Activated CD4-positive, alpha-beta memory T cell treated with anti-CD3 and anti-CD28 coated beads, Interleukin-2, amount 10 ng/mL, durations not matched to agents 7 days and 5 days (primary cell): Measurements from ENCODE around the gene MICAL2. TPM values are rescaled to one million over a fixed set of nuclear protein-coding genes. Genes with fewer than 3 reads are reported as not detected.

Experiments
- CTCF ChIA-PET: fragments of 350-600 bp; sonication (Branson Sonifier 250); formaldehyde crosslinking; loops from one replicate; lab custom pipeline; 2021; ENCODE audit warnings: antibody characterized with exemption, inconsistent platforms; lab: Charles Lee
- POLR2A ChIA-PET: fragments of 350-600 bp; sonication (Branson Sonifier 250); formaldehyde crosslinking; loops from one replicate; lab custom pipeline; 2021; ENCODE audit warnings: antibody characterized with exemption; lab: Charles Lee
- DNase-seq: peaks from one replicate; pipeline ENCODE4 v3.0.0-alpha.2; 2020
- H3K27ac Mint-ChIP-seq: one replicate; pipeline ENCODE4 v1.8.0; 2021; ENCODE audit warnings: mild to moderate bottlenecking, mixed read lengths
- H3K27me3 Mint-ChIP-seq: one replicate; pipeline ENCODE4 v1.8.0; 2021; ENCODE audit warnings: mixed read lengths
- H3K36me3 Mint-ChIP-seq: one replicate; pipeline ENCODE4 v1.8.0; 2021; ENCODE audit warnings: low read depth, mixed read lengths
- H3K4me1 Mint-ChIP-seq: one replicate; pipeline ENCODE4 v1.8.0; 2021; ENCODE audit warnings: mixed read lengths
- H3K4me3 Mint-ChIP-seq: one replicate; pipeline ENCODE4 v1.8.0; 2021; ENCODE audit warnings: mild to moderate bottlenecking, mixed read lengths
- H3K9me3 Mint-ChIP-seq: one replicate; pipeline ENCODE4 v1.8.0; 2021; ENCODE audit warnings: mixed read lengths
- total RNA-seq, 2 experiments: library from RNA; stranded (reverse); gene quantifications; one replicate each; pipeline ENCODE4 v1.2.3, GENCODE V29; 2021

MICAL2 gene
- total RNA-seq, 2 experiments from 2014 or later = 135 to 143 TPM

DNA sequence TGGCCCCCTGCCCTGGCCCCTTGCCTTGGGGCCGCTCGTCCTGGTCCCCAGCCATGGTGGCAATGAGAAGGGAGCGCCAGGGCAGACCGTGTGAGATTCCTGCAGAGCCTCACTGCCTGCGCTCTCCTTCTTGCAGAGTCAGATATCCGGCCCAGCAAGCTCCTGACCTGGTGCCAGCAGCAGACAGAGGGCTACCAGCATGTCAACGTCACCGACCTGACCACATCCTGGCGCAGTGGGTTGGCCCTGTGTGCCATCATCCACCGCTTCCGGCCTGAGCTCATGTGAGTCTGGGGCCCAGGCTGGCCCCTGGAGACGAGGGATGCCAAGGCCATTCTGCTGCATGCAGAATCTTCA lies 114.1 kb downstream of the MICAL2 start:
- Mint-ChIP-seq H3K27me3 (no peaks in the 10 kb centered on the region), H3K4me3 (peak overlapping the region; percentile 72), H3K9me3 (no peaks in the 10 kb centered on the region), H3K36me3 (peaks cover 88% of the 10 kb centered on the region), H3K4me1 (peaks cover 68% of the 10 kb centered on the region), H3K27ac (peak overlapping the region; percentile 96)
- ChIA-PET POLR2A (interaction anchor here (0.8 to 4.8 kb wide), 23 partner anchors 9 to 381 kb away, joined by 3 to 134 read pairs (median 10); partner anchors contain the start of gene MICAL2), CTCF (interaction anchor here (0.9 to 3.8 kb wide), 18 partner anchors 9 to 180 kb away, joined by 3 to 65 read pairs (median 5); no protein-coding TSS in a partner anchor)
- DNase-seq = peak; percentile 98

DNA sequence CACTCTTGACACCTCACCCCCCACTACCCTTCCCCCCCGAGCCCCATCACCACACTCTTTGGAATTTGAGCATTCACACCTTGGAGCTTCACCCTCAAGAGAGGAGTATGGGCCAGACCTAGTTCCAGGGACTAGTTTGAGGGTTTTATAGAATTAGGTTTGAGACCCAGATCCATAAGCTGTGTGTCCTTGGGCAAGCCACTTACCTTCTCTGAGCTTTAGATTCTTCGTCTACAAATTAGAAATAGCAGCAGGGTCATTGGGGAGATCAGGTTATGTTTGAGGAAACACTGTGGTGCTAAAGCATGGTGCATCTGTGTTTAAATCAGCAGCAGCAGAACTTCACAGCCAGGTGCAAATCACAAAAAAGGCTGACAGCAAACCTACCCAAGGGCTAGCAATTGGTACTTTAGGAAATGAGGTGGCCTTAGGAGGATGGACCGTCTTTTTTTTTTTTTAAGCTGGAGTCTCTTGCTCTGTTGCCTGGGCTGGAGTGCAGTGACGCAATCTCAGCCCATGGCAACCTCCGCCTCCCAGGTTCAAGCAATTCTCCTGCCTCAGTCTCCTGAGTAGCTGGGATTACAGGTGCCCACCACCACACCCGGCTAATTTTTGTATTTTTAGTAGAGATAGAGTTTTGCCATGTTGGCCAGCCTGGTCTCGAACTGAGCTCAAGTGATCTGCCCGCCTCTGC lies 114.8 kb downstream of the MICAL2 start:
- DNase-seq = no peak
- Mint-ChIP-seq H3K27ac (peak overlapping the region; percentile 96), H3K4me3 (peak overlapping the region; percentile 6), H3K36me3 (peaks cover 88% of the 10 kb centered on the region), H3K9me3 (no peaks in the 10 kb centered on the region), H3K27me3 (no peaks in the 10 kb centered on the region), H3K4me1 (peaks cover 70% of the 10 kb centered on the region)
- ChIA-PET POLR2A (interaction anchor here (0.7 to 4.8 kb wide), 21 partner anchors 10 to 382 kb away, joined by 3 to 134 read pairs (median 11); partner anchors contain the start of gene MICAL2), CTCF (interaction anchor here (0.8 to 3.8 kb wide), 18 partner anchors 10 to 180 kb away, joined by 3 to 65 read pairs (median 6); no protein-coding TSS in a partner anchor)

DNA sequence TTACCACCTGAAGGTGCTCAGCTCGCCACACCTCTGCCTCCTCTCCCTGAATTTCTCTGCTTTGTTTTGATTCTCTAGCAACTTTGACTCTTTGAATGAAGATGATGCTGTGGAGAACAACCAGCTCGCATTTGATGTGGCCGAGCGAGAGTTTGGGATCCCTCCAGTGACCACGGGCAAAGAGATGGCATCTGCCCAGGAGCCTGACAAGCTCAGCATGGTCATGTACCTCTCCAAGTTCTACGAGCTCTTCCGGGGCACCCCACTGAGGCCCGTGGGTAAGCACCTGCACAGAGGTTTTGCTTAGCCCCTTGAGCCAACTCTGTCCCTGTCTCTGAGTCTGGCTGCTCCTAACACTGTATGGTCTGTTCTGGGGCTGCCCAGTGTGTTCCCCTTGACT lies 115.7 kb downstream of the MICAL2 start:
- Mint-ChIP-seq H3K4me3 (no peak overlapping the region), H3K27me3 (no peaks in the 10 kb centered on the region), H3K36me3 (peaks cover 89% of the 10 kb centered on the region), H3K4me1 (peaks cover 67% of the 10 kb centered on the region), H3K27ac (peak overlapping the region; percentile 73), H3K9me3 (no peaks in the 10 kb centered on the region)
- POLR2A ChIA-PET = interaction anchor here (1.4 to 4.8 kb wide), 8 partner anchors 9 to 139 kb away, joined by 3 to 134 read pairs (median 39); partner anchors contain the start of gene MICAL2
- DNase-seq = no peak
- CTCF ChIA-PET = interaction anchor here (0.8 to 3.8 kb wide), 10 partner anchors 9 to 179 kb away, joined by 3 to 65 read pairs (median 6); no protein-coding TSS in a partner anchor

DNA sequence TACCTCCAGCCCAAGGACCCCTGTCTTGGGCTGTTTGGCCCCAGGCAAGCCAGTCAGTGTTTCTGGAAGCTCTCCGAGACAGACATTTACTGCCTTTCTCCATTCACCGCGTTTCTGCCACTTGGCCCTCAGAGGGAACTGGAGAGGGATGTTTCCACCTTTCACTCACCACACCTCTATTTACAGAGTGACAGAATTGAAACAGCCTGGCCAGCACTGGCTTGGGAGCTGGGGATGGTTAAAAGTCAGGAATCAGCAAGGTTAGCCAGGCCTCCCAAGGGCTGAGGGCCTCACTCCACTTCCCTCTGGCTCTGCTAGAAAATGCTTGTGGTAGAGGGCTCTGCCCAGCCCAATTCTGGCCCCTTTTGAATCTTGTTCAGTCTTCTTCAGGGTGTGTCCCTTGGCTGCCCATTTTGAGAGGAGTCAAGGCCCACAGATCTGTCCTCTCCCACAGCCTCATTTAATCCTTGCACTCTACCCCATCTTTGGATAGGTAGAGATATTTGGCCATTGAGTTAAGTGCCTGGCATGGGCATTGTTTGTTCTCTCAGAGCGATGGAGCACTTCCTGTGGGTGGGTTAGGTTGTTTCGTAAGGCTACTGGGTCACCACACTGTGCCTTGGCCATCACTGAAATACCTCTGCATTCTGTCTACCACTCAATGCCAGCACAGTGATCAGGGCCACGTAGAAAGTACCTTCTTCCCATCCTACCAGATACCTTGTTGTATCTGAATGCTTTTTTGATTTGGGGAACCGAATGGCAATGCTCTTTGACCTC lies 119.2 kb downstream of the MICAL2 start:
- Mint-ChIP-seq H3K4me1 (peaks cover 40% of the 10 kb centered on the region), H3K9me3 (no peaks in the 10 kb centered on the region), H3K36me3 (peaks cover 85% of the 10 kb centered on the region), H3K4me3 (no peak overlapping the region), H3K27ac (peak overlapping the region; percentile 40), H3K27me3 (no peaks in the 10 kb centered on the region)
- ChIA-PET POLR2A (no interaction called here), CTCF (no interaction called here)
- no peak for DNase-seq

DNA sequence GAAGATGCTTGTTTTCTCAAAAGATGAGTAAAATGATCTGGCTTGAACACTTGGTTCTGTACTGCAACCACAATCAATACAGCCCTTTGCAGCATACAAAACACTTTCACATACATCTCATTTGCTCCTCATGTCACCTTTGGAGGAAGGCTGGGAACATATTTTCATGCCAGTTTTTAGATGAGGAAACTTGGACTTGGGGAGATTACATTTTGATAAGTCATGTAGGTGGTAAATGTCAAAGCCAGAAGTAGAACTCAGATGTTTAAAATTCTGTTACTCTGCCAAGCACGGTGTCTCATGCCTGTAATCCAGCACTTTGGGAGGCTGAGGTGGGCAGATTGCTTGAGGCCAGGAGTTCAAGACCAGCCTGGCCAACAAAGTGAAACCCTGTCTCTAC lies 121.8 kb downstream of the MICAL2 start:
- Mint-ChIP-seq H3K4me1 (peaks cover 44% of the 10 kb centered on the region), H3K27ac (peak overlapping the region; percentile 32), H3K4me3 (no peak overlapping the region)

GRCh38 chr11:12232817-12233601 lies 122.6 kb downstream of the MICAL2 start:
- no peaks in the 10 kb centered on the region for H3K9me3 Mint-ChIP-seq
- H3K27me3 Mint-ChIP-seq = no peaks in the 10 kb centered on the region
- peaks cover 41% of the 10 kb centered on the region for H3K4me1 Mint-ChIP-seq
- no peak for DNase-seq
- no peak overlapping the region for H3K4me3 Mint-ChIP-seq
- ChIA-PET POLR2A (interaction anchor here (1.4 to 5.2 kb wide), 2 partner anchors 9 to 37 kb away, joined by 3 to 61 read pairs; no protein-coding TSS in a partner anchor), CTCF (interaction anchor here (5.0 to 8.7 kb wide), 2 partner anchors 9 to 187 kb away, joined by 65 to 97 read pairs; no protein-coding TSS in a partner anchor)
- H3K27ac Mint-ChIP-seq = no peak overlapping the region
- H3K36me3 Mint-ChIP-seq = peaks cover 80% of the 10 kb centered on the region

More for the DNA sequence above, 121.8 kb downstream of the MICAL2 start:
- peaks cover 86% of the 10 kb centered on the region for H3K36me3 Mint-ChIP-seq
- no peak for DNase-seq
- CTCF ChIA-PET = no interaction called here
- H3K9me3 Mint-ChIP-seq = no peaks in the 10 kb centered on the region
- POLR2A ChIA-PET = interaction anchor here (5.2 kb wide), 1 partner anchor 8 kb away, joined by 61 read pairs; no protein-coding TSS in a partner anchor
- no peaks in the 10 kb centered on the region for H3K27me3 Mint-ChIP-seq

DNA sequence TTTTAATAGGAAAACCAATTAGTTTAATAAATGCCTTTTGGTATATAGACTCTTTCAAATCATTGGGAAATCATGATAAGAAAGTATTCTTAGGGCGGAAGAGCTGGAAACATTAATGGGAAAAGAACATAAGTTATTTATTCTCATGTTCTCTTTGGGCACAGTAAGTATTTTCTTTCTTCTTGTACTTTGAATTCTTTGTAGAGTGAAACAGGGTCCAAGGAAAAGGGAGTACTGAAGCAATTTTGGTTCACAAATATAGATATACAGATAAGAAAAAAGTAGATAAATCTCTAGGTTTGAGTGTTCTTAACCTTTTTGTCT lies 123.2 kb downstream of the MICAL2 start:
- no peak overlapping the region for H3K4me3 Mint-ChIP-seq
- peaks cover 39% of the 10 kb centered on the region for H3K4me1 Mint-ChIP-seq
- no peak overlapping the region for H3K27ac Mint-ChIP-seq
- H3K27me3 Mint-ChIP-seq = no peaks in the 10 kb centered on the region
- no peak for DNase-seq
- ChIA-PET CTCF (interaction anchor here (5.0 to 8.7 kb wide), 2 partner anchors 9 to 188 kb away, joined by 65 to 97 read pairs; no protein-coding TSS in a partner anchor), POLR2A (interaction anchor here (1.4 to 5.2 kb wide), 2 partner anchors 9 to 38 kb away, joined by 3 to 61 read pairs; no protein-coding TSS in a partner anchor)
- peaks cover 81% of the 10 kb centered on the region for H3K36me3 Mint-ChIP-seq
- H3K9me3 Mint-ChIP-seq = no peaks in the 10 kb centered on the region

- H3K36me3 Mint-ChIP-seq = peaks cover 81% of the 10 kb centered on the region
These were observed 123.8 kb downstream of the MICAL2 start for GRCh38 chr11:12234221-12234620.

GRCh38 chr11:12235080-12235479 lies 124.7 kb downstream of the MICAL2 start:
- ChIA-PET CTCF (interaction anchor here (1.2 to 8.7 kb wide), 16 partner anchors 8 to 352 kb away, joined by 3 to 97 read pairs (median 8); partner anchors contain the start of gene MICAL2), POLR2A (interaction anchor here (1.0 to 5.2 kb wide), 8 partner anchors 11 to 182 kb away, joined by 4 to 61 read pairs (median 12); partner anchors contain the start of gene MICAL2)
- H3K27ac Mint-ChIP-seq = peak overlapping the region; percentile 95
- peaks cover 32% of the 10 kb centered on the region for H3K4me1 Mint-ChIP-seq
- DNase-seq = no peak
- no peak overlapping the region for H3K4me3 Mint-ChIP-seq
- H3K27me3 Mint-ChIP-seq = no peaks in the 10 kb centered on the region
- H3K9me3 Mint-ChIP-seq = no peaks in the 10 kb centered on the region
- H3K36me3 Mint-ChIP-seq = peaks cover 79% of the 10 kb centered on the region

More at GRCh38 chr11:12234221-12234620, 123.8 kb downstream of the MICAL2 start:
- Mint-ChIP-seq H3K4me3 (no peak overlapping the region), H3K27ac (peak overlapping the region; percentile 95), H3K27me3 (no peaks in the 10 kb centered on the region), H3K9me3 (no peaks in the 10 kb centered on the region), H3K4me1 (peaks cover 37% of the 10 kb centered on the region)
- DNase-seq = no peak
- ChIA-PET CTCF (interaction anchor here (1.8 to 8.7 kb wide), 3 partner anchors 10 to 351 kb away, joined by 5 to 97 read pairs (median 65); no protein-coding TSS in a partner anchor), POLR2A (interaction anchor here (0.7 to 5.2 kb wide), 3 partner anchors 10 to 131 kb away, joined by 3 to 61 read pairs (median 4); no protein-coding TSS in a partner anchor)

DNA sequence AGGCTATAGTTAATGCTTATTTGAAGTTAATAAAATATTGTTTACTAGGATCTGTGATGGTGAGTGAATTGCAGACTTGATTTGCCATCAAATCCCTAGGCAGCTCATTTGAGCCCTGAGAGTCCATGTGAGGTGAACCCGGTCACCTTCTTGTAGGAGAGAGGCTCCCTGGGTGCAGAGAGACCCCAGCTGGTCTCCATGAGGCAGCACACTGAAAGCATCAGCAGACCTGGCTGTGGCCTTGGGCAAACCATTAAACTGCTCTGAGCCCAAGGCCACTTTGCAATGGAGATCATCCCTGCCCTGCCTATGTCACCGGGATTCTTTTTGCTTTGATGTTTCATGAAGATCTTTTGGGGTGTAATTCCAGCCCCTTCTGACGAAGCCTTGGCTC lies 125.2 kb downstream of the MICAL2 start:
- Mint-ChIP-seq H3K27ac (peak overlapping the region; percentile 95), H3K36me3 (peaks cover 79% of the 10 kb centered on the region), H3K9me3 (no peaks in the 10 kb centered on the region), H3K4me3 (peak overlapping the region; percentile 33), H3K27me3 (no peaks in the 10 kb centered on the region), H3K4me1 (peaks cover 32% of the 10 kb centered on the region)
- CTCF ChIA-PET = interaction anchor here (0.7 to 8.7 kb wide), 33 partner anchors 8 to 406 kb away, joined by 3 to 97 read pairs (median 5); partner anchors contain the start of gene MICAL2
- POLR2A ChIA-PET = interaction anchor here (0.7 to 5.2 kb wide), 17 partner anchors 8 to 188 kb away, joined by 3 to 61 read pairs (median 5); partner anchors contain the start of gene MICAL2
- no peak for DNase-seq

- H3K27me3 Mint-ChIP-seq = no peaks in the 10 kb centered on the region
- DNase-seq = peak; percentile 74
- POLR2A ChIA-PET = interaction anchor here (0.7 to 5.2 kb wide), 19 partner anchors 9 to 189 kb away, joined by 3 to 61 read pairs (median 5); partner anchors contain the start of gene MICAL2
These were observed 125.8 kb downstream of the MICAL2 start for GRCh38 chr11:12235947-12236743.

More at GRCh38 chr11:12235947-12236743, 125.8 kb downstream of the MICAL2 start:
- H3K36me3 Mint-ChIP-seq = peaks cover 77% of the 10 kb centered on the region
- H3K4me1 Mint-ChIP-seq = peaks cover 36% of the 10 kb centered on the region
- H3K27ac Mint-ChIP-seq = peak overlapping the region; percentile 95
- H3K4me3 Mint-ChIP-seq = peak overlapping the region; percentile 33
- H3K9me3 Mint-ChIP-seq = no peaks in the 10 kb centered on the region
- CTCF ChIA-PET = interaction anchor here (0.6 to 8.7 kb wide), 36 partner anchors 9 to 407 kb away, joined by 3 to 97 read pairs (median 4); partner anchors contain the start of gene MICAL2
